K562 (cell line): ENCODE data around the gene RNF217. TPM values are rescaled to one million over a fixed set of nuclear protein-coding genes. Genes with fewer than 3 reads are reported as not detected.

Source experiments
- CTBP1 ChIP-seq: fragments of 450-650 bp; IDR thresholded peaks from 2 replicates; pipeline ENCODE4 v1.6.1; 2016; ENCODE audit warnings: borderline replicate concordance
- HDAC8 ChIP-seq: fragments of 450-650 bp; IDR thresholded peaks from 2 replicates; pipeline ENCODE4 v1.6.1; 2016; ENCODE audit warnings: mild to moderate bottlenecking, missing genetic modification characterization, moderate library complexity, missing compliant biosample characterization
- JUN ChIP-seq, 2 experiments: sonication (generic) in 1 of 2; formaldehyde crosslinking in 1 of 2; IDR thresholded peaks; 2 replicates each; pipeline versions ENCODE4 v1.6.1 to v1.8.0; 2012 to 2022; ENCODE audit warnings: borderline replicate concordance in 2 of 2, mild to moderate bottlenecking in 2 of 2, improper control_type of control experiment in 1 of 2, low read depth in 1 of 2, low read length in 1 of 2, missing genetic modification reagents in 1 of 2
- POLR2AphosphoS2 ChIP-seq: IDR thresholded peaks from 2 replicates; pipeline ENCODE4 v1.6.1; 2012; ENCODE audit warnings: low read length, improper control_type of control experiment
- RCOR1 ChIP-seq, 2 experiments: IDR thresholded peaks; 2 replicates each; pipeline ENCODE4 v1.6.1; 2012; ENCODE audit warnings: low read depth in 2 of 2, low read length in 2 of 2, borderline replicate concordance in 1 of 2, improper control_type of control experiment in 1 of 2
- polyA plus RNA-seq, 8 experiments: library from polyadenylated mRNA; depleted of rRNA in 4 of 8; stranded (reverse) in 5 of 8; unstranded in 3 of 8; fragments of >200 nt; fragmentation: Nextera tagmentation in 2 of 8; fragmentation: Illumina TruSeq in 1 of 8; extraction: Ambion mirVana in 2 of 8; extraction: Trizol in 1 of 8; gene quantifications; 2 replicates each; pipeline versions ENCODE4 v1.2.1 to v1.2.3, GENCODE V29; 2011 to 2014; ENCODE audit warnings: inconsistent platforms in 1 of 8, missing spikeins in 1 of 8
- total RNA-seq, 7 experiments: library from RNA; depleted of rRNA in 6 of 7; stranded (reverse); fragments of >200 nt in 6 of 7; fragmentation: Illumina TruSeq in 2 of 7; extraction: Trizol in 2 of 7; gene quantifications; 2 replicates each; pipeline versions ENCODE4 v1.2.1 to v1.2.3, GENCODE V29; 2011 to 2021; ENCODE audit warnings: low replicate concordance in 1 of 7
- TF ChIP-seq, protein P1 (sequence below), 2 experiments: fragments of 450-650 bp; IDR thresholded peaks; 2 replicates each; pipeline ENCODE4 v1.6.1; 2016; ENCODE audit warnings: mild to moderate bottlenecking in 2 of 2, borderline replicate concordance in 1 of 2, low read depth in 1 of 2, moderate library complexity in 1 of 2
- TF ChIP-seq, protein P2 (sequence below): fragments of 250-450 bp; sonication (Bioruptor Pico); IDR thresholded peaks from 2 replicates; pipeline ENCODE4 v1.5.0; 2021; ENCODE audit warnings: mild to moderate bottlenecking, borderline replicate concordance
- TF ChIP-seq, protein P3 (sequence below): sonication (generic); formaldehyde crosslinking; IDR thresholded peaks from 2 replicates; pipeline ENCODE4 v1.8.1; 2022; ENCODE audit warnings: missing genetic modification reagents
- TF ChIP-seq, protein P4 (sequence below), 2 experiments: IDR thresholded peaks; 2 replicates each; pipeline ENCODE4 v1.6.1; 2011; ENCODE audit warnings: borderline replicate concordance in 1 of 2, control low read depth in 1 of 2, low read depth in 1 of 2, low read length in 1 of 2, mild to moderate bottlenecking in 1 of 2, mixed read lengths in 1 of 2, moderate library complexity in 1 of 2; ENCODE audit not compliant: insufficient read depth in 1 of 2, insufficient read length in 1 of 2, poor library complexity in 1 of 2, severe bottlenecking in 1 of 2; ENCODE audit errors: extremely low read depth in 1 of 2

RNF217 gene
- total and polyA plus RNA-seq, 9 of the 15 experiments (the other 6 are each of a cell fraction or from before 2014, with no cell fraction given): 2.9 to 25.6 (median 12.0) TPM

DNA sequence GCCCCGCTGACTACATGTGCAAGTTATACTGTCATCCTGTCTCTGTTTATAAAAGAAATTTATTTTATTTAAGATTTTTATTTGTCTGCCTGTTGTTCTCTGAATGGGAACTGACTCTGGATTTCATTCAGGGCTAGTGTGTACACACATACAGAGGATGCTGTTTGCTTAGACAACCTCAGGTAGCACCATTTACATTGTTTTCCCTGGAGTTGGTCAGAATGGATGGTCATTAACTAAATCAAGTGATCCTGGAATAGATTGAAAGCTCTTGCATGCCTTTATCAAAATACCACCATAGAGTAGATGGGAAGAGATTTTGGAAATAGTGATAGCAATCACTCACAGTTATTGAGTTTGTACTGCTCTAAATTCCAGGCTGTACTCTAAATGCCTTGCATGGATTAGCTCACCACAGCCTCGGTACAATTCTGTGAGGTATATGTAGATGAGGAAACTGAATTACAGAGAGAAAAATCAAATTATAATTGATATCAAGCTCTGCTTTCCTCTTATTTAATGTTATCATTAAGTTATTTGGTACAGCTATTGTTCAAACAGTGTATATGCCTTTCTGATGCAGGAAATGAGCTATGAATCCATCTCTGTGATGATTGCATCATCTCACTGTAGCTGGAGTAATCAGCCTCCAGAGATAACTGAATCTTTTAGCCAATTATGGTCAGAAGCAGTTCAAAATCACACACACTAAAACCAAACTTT lies 51.9 kb downstream of the RNF217 start (continued):
- peak in 1 of 2 experiments; percentile 92; a peak in 2 of 4 replicates for TF ChIP-seq RCOR1 (IDR thresholded peaks at IDR 0.05; ENCODE audit: borderline replicate concordance in 1 of 2, low read depth in 2 of 2, low read length in 2 of 2)
- no peak for TF ChIP-seq POLR2AphosphoS2
- TF ChIP-seq, protein P1, sequence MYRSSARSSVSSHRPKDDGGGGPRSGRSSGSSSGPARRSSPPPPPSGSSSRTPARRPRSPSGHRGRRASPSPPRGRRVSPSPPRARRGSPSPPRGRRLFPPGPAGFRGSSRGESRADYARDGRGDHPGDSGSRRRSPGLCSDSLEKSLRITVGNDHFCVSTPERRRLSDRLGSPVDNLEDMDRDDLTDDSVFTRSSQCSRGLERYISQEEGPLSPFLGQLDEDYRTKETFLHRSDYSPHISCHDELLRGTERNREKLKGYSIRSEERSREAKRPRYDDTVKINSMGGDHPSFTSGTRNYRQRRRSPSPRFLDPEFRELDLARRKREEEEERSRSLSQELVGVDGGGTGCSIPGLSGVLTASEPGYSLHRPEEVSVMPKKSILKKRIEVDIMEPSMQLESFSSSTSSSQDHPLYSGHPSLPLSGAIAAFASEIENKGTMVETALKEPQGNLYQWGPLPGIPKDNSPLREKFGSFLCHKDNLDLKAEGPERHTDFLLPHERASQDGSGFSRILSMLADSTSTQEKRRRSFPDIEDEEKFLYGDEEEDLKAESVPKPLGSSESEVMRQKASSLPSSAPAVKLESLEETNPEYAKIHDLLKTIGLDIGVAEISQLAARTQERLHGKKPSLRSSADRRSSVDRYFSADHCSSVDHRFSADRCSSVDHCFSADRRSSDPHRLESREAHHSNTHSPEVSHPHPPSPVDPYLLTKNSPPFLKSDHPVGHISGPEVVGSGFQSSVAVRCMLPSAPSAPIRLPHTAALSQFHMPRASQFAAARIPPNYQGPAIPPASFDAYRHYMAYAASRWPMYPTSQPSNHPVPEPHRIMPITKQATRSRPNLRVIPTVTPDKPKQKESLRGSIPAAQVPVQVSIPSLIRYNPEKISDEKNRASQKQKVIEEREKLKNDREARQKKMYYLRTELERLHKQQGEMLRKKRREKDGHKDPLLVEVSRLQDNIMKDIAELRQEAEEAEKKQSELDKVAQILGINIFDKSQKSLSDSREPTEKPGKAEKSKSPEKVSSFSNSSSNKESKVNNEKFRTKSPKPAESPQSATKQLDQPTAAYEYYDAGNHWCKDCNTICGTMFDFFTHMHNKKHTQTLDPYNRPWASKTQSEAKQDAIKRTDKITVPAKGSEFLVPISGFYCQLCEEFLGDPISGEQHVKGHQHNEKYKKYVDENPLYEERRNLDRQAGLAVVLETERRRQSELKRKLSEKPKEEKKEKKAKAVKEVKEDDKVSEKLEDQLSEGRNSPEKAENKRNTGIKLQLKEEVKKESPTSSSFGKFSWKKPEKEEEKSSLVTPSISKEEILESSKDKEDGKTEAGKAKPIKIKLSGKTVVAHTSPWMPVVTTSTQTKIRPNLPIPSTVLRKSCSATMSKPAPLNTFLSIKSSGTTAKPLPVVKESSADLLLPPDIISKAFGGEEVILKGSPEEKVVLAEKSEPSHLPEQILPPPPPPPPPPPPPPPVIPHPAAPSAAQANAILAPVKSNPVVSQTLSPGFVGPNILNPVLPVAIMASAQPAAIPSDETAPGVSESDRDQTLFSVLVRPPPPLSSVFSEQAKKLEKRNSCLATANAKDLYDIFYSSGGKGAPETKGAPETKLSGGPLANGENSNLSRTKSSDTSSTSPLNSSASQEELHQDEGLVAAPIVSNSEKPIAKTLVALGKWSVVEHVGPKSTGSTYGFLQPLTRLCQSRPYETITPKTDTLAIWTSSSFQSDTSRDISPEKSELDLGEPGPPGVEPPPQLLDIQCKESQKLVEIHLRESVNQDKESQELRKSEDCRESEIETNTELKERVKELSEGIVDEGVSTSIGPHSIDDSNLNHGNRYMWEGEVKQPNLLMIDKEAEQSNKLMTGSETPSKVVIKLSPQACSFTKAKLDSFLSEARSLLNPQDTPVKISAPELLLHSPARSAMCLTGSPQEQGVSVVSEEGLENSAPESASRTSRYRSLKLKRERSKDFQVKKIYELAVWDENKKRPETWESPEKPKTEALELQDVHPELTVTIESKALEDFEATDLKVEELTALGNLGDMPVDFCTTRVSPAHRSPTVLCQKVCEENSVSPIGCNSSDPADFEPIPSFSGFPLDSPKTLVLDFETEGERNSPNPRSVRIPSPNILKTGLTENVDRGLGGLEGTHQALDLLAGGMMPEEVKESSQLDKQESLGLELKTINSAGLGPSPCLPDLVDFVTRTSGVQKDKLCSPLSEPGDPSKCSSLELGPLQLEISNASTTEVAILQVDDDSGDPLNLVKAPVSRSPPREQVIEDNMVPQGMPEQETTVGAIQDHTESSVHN (IDR thresholded peaks at IDR 0.05; ENCODE audit: borderline replicate concordance in 1 of 2, low read depth in 1 of 2): 0 out of 4 replicates have a peak, but pooled peaks of 1 of the 2 experiments have one; percentile 27
- peak; percentile 72 for TF ChIP-seq JUN (IDR thresholded peaks at IDR 0.05; ENCODE audit: borderline replicate concordance, low read depth, low read length)
- no peak for TF ChIP-seq JUN (CRISPR knock-in tag; IDR thresholded peaks at IDR 0.05; ENCODE audit: borderline replicate concordance)
- TF ChIP-seq, protein P2, sequence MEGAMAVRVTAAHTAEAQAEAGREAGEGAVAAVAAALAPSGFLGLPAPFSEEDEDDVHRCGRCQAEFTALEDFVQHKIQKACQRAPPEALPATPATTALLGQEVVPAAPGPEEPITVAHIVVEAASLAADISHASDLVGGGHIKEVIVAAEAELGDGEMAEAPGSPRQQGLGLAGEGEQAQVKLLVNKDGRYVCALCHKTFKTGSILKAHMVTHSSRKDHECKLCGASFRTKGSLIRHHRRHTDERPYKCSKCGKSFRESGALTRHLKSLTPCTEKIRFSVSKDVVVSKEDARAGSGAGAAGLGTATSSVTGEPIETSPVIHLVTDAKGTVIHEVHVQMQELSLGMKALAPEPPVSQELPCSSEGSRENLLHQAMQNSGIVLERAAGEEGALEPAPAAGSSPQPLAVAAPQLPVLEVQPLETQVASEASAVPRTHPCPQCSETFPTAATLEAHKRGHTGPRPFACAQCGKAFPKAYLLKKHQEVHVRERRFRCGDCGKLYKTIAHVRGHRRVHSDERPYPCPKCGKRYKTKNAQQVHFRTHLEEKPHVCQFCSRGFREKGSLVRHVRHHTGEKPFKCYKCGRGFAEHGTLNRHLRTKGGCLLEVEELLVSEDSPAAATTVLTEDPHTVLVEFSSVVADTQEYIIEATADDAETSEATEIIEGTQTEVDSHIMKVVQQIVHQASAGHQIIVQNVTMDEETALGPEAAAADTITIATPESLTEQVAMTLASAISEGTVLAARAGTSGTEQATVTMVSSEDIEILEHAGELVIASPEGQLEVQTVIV: peak; percentile 77; the same call in 1 of the 2 replicates
- no peak for TF ChIP-seq HDAC8 (tag)
- TF ChIP-seq, protein P3, sequence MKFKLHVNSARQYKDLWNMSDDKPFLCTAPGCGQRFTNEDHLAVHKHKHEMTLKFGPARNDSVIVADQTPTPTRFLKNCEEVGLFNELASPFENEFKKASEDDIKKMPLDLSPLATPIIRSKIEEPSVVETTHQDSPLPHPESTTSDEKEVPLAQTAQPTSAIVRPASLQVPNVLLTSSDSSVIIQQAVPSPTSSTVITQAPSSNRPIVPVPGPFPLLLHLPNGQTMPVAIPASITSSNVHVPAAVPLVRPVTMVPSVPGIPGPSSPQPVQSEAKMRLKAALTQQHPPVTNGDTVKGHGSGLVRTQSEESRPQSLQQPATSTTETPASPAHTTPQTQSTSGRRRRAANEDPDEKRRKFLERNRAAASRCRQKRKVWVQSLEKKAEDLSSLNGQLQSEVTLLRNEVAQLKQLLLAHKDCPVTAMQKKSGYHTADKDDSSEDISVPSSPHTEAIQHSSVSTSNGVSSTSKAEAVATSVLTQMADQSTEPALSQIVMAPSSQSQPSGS (CRISPR knock-in tag): no peak
- TF ChIP-seq CTBP1: peak; percentile 73
- TF ChIP-seq, protein P4, sequence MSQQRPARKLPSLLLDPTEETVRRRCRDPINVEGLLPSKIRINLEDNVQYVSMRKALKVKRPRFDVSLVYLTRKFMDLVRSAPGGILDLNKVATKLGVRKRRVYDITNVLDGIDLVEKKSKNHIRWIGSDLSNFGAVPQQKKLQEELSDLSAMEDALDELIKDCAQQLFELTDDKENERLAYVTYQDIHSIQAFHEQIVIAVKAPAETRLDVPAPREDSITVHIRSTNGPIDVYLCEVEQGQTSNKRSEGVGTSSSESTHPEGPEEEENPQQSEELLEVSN (IDR thresholded peaks at IDR 0.05; ENCODE audit: borderline replicate concordance in 1 of 2, extremely low read depth in 1 of 2, insufficient read depth in 1 of 2, insufficient read length in 1 of 2, low read depth in 1 of 2, low read length in 1 of 2, poor library complexity in 1 of 2, severe bottlenecking in 1 of 2): no peak
